GM18858 (cell line): ENCODE measurements around the gene HBA1.
"Not testable (repeated sequence)": the region's sequence is repeated elsewhere in the genome, so short reads cannot be mapped to it uniquely, and the experiment has no call there.

Experiments
- ATAC-seq: cut with Tn5 transposase; IDR thresholded peaks from one replicate; pipeline ENCODE4 v1.9.1; 2021; ENCODE audit not compliant: unreplicated experiment

Gene HBA1

DNA sequence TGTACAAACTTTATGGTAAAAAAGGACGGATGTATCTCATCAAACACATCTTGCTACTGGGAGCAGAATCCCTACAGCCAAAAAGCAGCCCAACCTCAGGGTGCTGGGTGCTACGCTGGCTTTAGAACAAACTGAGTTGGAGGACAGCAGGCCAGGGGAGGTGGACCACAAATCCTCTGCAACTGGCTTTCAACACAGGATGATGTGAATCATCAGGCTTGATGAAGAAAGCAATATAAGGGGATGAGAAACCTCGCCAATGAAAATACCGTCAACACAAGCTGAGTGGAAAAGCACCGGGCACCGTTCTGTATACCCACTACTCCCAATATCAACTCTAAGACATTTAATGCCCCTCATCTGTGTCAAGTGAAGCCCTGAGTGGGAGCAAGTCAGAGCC, 18.0 kb downstream of the HBA1 start:
- no peak for ATAC-seq

DNA sequence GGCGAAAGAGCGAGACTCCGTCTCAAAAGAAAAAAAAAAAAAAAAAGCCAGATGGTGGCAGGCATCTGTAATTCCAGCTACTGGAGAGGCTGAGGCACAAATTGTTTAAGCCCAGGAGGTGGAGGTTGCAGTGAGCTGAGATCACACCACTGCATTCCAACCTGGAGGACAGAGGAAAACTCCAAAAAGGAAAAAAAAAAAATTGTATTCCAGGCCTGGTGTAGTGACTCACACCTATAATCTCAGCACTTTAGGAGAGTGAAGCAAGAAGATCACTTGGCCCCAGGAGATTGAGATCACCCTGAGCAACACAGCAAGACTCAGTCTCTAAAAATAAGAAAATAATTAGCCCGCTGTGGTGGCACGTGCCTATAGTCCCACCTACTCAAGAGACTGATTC, 23.9 kb downstream of the HBA1 start:
- no peak for ATAC-seq

DNA sequence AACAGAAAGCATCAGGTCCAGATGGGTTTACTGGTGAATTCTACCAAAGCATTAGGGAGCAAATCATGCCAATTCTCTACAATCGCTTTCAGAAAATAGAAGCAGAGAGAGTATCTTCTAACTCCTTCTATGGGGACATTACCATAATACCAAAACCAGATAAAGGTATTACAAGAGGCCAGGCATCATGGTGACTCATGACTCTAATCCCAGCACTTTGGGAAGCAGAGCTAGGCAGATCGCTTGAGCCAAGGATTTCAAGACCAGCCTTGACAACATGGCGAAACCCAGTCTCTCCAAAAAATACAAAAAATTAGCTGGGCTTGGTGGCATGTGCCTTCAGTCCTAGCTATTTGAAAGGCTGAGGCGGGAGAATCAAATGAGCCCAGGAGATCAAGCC, 26.8 kb downstream of the HBA1 start:
- ATAC-seq = no peak

DNA sequence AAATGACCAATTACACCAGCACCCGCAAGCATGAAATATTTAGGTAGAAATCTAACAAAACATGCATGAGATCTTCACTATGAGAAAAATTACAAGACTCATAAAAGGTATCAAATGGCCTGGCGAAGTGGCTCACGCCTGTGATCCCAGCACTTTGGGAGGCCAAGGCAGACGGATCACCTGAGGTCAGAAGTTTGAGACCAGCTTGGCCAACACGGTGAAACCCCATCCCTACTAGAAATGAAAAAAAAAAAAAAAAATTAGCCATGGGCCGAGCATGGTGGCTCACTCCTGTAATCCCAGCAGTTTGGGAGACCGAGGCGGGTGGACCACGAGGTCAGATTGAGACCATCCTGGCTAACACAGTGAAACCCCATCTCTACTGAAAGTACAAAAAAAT, 27.6 kb downstream of the HBA1 start:
- not testable (repeated sequence) for ATAC-seq

DNA sequence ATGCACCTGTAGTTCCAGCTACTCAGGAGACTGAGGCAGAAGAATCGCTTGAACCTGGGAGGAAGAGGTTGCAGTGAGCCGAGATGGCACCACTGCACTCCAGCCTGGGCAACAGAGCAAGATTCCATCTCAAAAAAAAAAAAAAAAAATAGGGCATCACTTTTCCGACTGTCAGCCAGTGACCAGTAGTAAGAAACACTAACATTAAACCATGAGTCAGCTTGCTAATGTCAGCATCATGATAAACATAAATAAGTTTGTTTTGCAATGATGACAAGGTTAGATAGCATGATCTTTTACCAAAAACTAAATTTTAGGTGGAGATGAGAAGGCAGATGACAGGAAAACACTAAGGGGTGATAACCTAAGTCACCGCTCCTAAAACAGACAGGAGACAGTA, 32.9 kb downstream of the HBA1 start:
- ATAC-seq = not testable (repeated sequence)

DNA sequence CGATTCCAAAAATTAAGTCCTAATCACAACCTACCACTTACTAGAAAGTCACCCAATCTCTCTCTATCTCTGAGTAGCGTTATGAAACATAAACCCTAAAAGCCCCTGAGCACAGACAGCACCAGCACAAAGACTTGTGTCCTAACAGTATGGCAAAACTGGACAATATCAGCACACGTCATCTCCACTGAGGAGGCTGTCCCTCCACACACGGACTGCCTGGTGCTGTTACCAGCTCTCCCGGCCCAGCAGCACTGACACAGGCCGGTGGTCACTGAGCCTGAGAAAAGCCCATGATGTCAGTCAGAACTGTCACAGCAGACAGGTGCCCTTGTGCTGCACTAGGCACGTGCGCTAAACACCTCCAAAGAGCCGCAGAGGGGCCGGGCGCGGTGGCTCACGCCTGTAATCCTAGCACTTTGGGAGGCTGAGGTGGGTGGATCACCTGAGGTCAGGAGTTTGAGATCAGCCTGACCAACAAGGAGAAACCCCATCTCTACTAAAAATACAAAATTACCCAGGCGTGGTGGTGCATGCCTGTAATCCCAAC, 35.2 kb downstream of the HBA1 start:
- ATAC-seq = not testable (repeated sequence)

DNA sequence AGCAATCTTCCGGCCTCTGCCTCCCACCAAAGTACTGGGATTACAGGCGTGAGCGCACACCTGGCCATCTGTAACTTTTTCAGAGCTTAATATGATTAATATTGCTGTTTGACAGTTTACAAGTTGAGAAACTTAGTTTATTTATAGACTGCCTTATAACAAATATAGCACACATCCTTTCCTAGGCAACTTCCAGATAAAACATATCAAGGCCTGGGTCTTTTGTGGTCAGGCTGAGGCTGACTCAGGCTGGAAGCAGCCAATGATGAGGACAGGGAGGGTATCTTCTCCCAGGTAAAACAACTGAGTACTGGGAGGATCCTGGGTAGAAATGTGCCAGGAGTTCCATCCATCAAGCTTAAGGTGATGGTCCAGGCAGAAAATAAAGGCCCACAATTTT, 36.5 kb downstream of the HBA1 start:
- ATAC-seq = no peak

DNA sequence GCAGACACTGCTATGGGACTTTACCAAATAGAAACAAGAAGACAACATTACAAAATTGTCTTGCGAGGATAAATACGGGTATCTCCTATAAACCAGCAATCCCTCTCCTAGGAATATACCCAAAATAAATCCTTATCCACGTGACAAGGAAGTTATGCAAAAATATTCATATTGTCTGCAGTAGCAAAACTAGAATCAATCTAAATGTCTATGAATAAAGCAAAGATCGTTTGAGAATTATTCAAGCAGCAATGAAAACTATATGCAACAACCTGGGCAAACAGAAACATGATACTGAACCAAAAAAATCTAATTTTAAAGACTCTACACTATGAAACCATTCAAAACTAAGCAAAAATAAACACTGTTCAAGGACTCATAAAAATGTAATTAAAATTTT, 43.5 kb downstream of the HBA1 start:
- no peak for ATAC-seq
